Body of pancreas (tissue), 4 donors: ENCODE data around the gene COP1.

ENCODE experiments used
- POLR2A ChIP-seq, 3 donors: fragments of 450-650 bp; IDR thresholded peaks; one replicate each; pipeline ENCODE4 v1.6.1; 2016; ENCODE audit warnings: antibody characterized with exemption in 3 of 3, mild to moderate bottlenecking in 2 of 3
- TF ChIP-seq, protein P1 (sequence below), 7 experiments: fragments of 450-650 bp in 4 of 7; fragments of 200-600 bp in 3 of 7; sonication (generic) in 3 of 7; IDR thresholded peaks; one replicate each; pipeline ENCODE4 v1.5.1; 2016 to 2019; ENCODE audit warnings: antibody characterized with exemption in 7 of 7

DNA sequence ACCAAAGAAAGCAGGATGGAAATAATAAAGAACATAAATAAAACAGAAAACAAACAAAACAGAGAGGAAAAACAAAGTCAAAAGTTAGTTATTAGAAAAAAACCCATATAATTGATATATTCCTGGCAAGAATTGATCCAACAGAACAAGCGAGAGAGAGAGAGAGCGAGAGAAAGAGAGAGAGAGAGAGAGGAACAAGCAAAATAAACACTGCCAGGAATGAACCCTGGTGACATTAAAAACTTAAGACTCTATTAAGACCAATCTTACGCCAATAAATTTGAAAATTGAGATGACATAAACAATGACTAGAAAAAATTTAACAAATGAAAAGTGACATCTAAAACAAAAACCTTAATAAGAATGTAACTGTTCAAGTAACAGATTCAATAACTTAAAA, 64.1 kb downstream of the COP1 start:
- TF ChIP-seq, protein P1, sequence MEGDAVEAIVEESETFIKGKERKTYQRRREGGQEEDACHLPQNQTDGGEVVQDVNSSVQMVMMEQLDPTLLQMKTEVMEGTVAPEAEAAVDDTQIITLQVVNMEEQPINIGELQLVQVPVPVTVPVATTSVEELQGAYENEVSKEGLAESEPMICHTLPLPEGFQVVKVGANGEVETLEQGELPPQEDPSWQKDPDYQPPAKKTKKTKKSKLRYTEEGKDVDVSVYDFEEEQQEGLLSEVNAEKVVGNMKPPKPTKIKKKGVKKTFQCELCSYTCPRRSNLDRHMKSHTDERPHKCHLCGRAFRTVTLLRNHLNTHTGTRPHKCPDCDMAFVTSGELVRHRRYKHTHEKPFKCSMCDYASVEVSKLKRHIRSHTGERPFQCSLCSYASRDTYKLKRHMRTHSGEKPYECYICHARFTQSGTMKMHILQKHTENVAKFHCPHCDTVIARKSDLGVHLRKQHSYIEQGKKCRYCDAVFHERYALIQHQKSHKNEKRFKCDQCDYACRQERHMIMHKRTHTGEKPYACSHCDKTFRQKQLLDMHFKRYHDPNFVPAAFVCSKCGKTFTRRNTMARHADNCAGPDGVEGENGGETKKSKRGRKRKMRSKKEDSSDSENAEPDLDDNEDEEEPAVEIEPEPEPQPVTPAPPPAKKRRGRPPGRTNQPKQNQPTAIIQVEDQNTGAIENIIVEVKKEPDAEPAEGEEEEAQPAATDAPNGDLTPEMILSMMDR (IDR thresholded peaks at IDR 0.05) = no peak
- no peak for TF ChIP-seq POLR2A (IDR thresholded peaks at IDR 0.05)
